Esophagus muscularis mucosa (tissue), 4 donors: Measurements from ENCODE around the gene ANKS1B.

Source experiments
- EP300 ChIP-seq: sonication (generic); formaldehyde crosslinking; IDR thresholded peaks from one replicate; pipeline ENCODE4 v1.6.1; 2017; ENCODE audit warnings: antibody characterized with exemption
- POLR2A ChIP-seq: fragments of 450-650 bp; IDR thresholded peaks from one replicate; pipeline ENCODE4 v1.6.1; 2017; ENCODE audit warnings: antibody characterized with exemption, moderate library complexity, mild to moderate bottlenecking, low read depth
- TF ChIP-seq, protein P1 (sequence below), 3 experiments: fragments of 200-600 bp in 2 of 3; fragments of 450-650 bp in 1 of 3; sonication (generic) in 2 of 3; IDR thresholded peaks; one replicate each; pipeline ENCODE4 v1.5.1; 2017 to 2019; ENCODE audit warnings: antibody characterized with exemption in 3 of 3, mild to moderate bottlenecking in 2 of 3, moderate library complexity in 1 of 3

DNA sequence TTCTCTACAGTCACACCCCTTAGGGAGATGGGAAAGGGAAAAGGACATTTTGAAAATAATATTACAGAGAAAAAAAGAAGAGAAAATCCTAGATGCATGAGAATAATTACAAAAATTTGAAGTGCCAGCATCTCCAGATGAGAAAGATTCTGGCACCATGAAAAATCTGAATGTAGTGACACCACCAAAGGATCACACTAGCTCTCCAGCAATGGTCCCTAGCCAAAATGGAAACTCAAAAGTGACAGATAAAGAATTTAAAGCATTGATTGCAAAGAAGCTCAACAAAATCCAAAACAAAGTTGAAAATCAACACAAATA lies 364.6 kb downstream of the ANKS1B start:
- TF ChIP-seq, protein P1, sequence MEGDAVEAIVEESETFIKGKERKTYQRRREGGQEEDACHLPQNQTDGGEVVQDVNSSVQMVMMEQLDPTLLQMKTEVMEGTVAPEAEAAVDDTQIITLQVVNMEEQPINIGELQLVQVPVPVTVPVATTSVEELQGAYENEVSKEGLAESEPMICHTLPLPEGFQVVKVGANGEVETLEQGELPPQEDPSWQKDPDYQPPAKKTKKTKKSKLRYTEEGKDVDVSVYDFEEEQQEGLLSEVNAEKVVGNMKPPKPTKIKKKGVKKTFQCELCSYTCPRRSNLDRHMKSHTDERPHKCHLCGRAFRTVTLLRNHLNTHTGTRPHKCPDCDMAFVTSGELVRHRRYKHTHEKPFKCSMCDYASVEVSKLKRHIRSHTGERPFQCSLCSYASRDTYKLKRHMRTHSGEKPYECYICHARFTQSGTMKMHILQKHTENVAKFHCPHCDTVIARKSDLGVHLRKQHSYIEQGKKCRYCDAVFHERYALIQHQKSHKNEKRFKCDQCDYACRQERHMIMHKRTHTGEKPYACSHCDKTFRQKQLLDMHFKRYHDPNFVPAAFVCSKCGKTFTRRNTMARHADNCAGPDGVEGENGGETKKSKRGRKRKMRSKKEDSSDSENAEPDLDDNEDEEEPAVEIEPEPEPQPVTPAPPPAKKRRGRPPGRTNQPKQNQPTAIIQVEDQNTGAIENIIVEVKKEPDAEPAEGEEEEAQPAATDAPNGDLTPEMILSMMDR (IDR thresholded peaks at IDR 0.05) = no peak
- TF ChIP-seq POLR2A (no peak), EP300 (no peak)
